ENCODE results near the gene SOX13.

Gene SOX13

DNA sequence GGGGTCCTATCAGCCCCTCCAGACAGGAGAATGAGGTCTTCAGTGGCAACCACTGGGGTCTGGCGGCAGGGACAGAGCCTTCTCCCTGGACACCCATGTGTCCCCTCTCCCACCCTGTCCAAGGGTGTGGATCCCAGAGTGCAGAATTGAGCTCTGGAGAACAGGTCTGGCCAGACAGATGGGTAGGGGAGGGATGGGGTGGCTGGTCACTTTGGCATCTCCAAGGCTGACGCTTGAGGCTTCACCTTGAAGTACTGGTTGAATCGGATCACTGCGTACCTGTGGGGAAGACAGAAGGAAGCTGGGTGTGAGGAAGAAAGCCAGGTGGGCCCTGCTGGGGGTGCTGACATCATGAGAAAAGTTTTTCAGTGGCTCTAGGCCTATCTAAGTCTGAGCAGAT lies 59.1 kb downstream of the SOX13 start:
- no peak for DNase-seq (ENCODE audit: low read depth)

DNA sequence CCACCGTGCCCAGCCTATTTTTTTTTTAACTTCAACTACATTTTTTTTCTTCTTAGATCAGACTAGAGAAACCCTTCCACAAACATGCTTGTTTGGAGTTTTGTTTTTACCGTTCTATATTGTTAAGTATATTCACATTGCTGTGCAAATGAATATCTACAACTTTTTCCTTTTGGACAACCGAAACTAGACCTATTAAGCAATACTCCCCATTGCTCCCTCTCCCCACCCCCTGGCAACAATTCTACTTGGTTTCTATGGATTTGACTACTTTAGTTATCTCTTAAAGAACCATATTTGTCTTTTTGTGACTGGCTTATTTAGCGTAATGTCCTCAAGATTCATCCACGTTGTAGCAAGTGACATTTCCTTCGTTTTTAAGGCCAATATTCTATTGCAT lies 59.8 kb downstream of the SOX13 start:
- no peak for DNase-seq (ENCODE audit: low read depth)

DNA sequence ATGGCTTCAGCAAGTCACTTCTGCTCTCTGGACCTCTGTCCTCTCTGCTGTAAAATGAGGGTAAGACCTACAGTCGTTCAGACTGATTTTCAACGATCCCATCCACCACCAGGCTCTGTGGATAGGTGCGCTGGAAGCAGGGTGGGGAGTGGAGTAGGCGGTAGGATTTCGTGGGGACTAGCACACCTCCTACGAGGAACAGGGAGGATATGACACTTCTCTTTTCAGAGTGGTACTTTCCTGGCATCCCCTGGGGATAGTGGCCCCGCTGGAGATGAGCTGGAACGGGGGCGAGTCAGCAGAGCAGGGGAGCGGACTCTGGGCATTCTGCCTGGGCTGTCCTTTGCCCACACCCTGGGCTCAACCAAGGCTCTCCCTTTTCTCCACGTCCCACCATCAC lies 61.2 kb downstream of the SOX13 start:
- DNase-seq (ENCODE audit: low read depth), result no peak

DNA sequence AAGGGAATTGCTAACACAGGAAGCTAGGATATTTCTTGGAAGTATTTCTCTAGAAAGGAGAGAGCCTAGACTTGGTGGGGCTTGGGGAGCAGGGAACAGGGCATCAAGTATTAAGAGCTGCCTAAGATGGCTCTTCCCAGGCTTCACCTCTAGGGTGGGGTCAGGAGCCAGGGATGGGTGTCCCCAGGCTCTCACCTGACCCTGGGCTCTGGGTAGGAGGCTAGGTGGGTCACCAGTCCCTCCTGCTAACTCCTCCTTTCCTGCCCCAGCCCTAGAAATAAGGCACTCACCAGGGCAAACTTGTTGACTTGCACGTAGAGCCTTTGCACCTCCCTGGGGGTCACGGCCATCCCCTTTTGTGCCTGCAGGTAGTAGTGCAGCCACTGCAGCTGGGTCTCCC lies 63.9 kb downstream of the SOX13 start:
- DNase-seq (ENCODE audit: low read depth), result no peak

DNA sequence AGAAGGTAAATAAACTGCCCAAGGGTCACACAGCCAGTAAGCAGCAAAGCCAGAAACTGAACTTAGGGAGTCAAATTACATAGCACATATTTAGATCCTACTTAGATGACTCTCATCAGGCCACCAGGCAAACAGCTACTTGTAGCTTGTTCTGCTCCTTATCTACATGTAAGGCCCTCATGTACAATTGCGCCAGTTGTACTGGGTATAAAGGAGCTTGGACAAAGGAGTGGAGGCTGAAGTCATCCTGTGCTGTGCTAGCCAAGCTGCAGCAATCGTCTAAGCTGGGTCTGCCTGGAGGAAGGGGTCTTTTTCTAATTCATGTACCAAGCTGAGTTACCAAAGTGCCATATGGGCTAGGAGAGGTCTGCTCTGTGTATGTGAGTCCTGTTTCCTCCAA lies 66.2 kb downstream of the SOX13 start:
- no peak for DNase-seq (ENCODE audit: low read depth)

DNA sequence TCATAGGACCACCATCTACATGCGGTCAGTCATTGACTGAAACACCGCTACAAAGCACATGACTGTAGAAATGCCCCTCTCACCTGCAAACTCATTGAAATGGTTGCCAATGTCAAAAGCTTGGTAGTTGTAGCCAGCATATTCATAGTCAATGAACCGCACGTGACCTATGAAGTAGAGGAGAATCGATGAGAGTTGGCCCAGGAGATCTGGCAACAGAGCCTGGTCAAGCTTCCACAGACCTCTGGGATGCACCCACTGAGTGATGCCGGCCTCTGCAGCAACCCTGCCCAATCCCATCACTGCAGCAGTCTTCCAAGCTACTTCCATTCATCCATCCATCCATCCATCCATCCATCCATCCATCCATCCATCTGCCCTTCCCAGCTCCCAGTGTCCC lies 67.0 kb downstream of the SOX13 start:
- DNase-seq (ENCODE audit: low read depth), result no peak

DNA sequence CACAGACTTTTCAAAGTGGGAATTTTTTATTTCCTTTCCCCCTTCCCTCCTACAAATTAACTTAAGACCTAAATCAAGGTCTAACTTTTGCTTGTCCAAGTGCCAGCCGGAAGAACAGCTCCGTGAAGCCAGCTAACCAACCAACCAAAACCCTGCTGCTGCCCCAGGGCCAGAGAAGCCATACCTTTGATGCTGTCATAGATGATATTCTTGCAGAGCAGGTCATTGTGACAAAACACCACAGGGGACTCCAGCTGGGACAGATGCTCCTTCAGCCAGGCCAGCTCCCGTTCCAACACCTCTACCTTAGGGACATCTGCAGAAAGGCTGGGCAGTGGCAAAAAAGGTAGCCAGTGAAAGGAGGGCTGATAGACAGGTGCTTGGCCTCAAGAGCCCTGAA lies 68.2 kb downstream of the SOX13 start:
- no peak for DNase-seq (ENCODE audit: low read depth)

DNA sequence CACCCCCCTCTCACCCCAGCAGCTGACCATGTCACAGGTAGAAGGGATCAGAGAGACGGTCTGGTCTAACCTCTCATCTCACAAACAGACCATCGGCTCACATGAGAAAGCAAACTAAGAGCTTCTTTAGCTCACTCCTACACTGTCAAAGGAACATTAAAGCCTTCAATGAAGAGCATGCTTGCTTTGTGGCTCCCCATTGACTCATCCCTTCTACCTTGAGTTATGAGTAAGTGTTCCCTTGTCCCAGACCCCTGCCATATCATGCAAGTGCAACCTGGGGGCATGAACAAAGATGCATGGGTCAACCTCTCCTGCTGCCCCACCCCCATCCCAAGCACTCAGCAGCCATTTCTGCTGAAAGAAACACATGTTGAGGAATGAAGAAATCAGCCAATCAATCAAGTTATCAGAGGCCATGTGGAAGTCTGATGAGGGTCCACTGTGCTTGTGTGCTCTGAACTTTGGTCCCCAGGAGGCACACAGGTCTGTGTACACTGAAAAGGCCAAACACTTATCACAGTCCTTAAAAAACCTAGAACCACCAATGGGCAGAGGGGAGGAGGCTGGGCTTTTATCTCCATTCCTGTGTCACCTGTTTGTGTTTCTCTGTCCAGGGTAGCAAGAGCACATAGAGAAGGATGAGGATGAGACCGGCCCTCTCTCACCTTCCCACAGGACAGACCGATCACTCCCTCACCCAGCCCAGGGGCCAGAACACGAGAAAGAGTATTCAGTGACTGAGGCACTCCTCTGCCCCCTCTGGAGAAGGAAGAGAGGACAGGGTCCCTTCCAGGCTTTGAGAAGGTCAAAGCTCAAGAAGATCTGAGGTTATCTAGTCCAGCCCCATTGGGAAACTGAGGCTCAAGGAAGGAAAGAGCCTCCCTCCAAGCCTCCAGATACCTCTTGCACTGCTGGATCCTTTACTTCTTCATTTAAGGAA lies 69.4 kb downstream of the SOX13 start:
- no peak for DNase-seq (ENCODE audit: low read depth)

DNA sequence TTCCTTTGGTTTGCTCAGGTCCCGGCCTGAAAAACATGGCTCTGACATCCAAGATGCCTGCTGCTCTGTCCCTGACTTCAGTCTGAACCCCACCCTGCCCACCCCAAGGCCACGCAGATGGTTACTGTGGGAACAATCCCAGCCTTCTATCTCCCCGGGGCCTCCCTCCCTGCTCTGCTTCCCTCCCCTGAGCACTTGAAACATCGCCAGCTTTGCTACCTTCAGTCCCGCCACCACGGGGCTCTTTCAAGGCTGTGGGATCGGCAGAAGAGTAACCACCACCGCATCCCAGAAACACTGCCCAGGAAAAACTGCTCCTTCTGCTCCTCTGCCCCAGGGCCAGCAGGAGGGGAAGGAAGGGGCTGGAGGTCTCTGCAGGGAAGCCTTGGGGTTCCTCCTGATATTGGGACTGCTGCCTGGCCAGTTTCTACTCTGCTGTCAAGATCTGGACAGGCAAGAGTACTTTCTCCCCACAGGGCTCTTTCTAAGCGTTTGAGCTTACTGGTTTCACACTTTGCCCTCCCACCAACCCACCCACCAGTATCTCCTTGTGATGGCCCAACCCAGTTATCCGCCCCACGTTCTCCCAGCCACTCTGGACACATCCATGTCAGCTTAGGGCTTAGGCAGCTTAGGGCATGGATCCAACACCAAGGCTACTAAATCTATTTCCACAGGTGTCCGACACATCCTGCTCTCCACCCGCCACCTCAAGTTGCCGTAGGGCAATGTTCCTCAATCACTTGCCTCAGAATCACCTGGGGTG lies 70.5 kb downstream of the SOX13 start:
- no peak for DNase-seq (ENCODE audit: low read depth)

DNA sequence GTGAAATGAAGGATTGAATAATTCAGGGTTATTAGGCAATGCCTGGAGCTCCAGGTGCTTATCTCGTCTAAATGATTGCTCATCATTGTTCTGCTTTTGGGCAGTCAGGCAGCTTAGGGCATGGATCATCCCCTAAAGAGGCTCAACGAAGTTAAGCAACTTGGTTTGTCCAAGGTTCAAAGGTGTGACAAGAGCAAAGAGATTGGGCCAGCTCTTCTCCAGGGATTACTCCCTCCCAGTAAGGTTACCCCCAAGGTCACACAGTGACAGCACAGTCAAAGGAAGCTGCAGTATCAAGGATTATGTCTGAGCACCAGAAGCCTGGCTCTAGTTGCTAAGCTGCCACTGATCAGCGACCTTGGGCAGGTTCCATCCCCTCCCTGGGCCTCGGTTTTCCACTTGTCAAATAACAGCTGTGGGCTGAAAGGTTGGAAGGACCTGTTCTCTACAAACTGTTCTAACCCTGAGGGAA lies 72.2 kb downstream of the SOX13 start:
- no peak for DNase-seq (ENCODE audit: low read depth)

DNA sequence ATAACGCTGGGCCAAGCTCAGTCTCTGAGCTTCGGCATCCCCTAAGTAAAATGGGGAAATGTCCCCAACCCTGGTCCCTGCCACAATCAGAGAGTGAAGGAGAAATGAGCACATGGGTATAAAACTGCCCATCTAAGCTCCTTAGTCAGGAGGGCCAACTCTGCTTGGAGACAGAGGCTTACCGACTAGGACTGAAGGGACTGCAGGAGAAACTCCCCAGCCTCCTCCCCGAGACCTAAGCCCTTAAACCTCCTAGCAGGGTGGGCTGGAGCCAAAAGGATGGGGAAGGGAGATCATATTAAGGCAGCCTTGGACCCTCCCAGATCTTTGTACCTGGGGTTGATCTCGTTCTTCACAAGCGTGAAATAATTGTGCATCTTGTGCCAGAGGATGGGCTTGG lies 73.4 kb downstream of the SOX13 start:
- no peak for DNase-seq (ENCODE audit: low read depth)

DNA sequence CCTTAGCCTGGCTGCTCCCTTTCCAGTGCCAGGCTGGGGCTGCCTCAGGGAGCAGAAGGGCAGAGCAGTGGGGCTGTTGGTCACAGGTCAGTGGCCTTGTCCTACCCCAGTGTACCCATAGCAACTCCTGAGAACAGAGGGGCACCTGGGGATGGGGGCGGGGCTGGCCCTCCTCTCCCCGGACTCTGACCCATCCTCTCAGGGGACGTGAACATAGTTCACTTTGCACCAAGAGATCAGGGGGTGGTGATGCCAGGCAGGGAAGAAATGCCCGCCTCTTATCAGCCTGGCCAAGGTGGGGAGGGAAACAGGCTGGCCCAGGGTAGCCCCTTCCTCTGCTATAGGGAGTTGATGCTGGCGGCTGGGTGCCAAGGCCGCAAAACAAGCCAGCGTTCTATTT lies 74.0 kb downstream of the SOX13 start:
- DNase-seq (ENCODE audit: low read depth), result no peak

DNA sequence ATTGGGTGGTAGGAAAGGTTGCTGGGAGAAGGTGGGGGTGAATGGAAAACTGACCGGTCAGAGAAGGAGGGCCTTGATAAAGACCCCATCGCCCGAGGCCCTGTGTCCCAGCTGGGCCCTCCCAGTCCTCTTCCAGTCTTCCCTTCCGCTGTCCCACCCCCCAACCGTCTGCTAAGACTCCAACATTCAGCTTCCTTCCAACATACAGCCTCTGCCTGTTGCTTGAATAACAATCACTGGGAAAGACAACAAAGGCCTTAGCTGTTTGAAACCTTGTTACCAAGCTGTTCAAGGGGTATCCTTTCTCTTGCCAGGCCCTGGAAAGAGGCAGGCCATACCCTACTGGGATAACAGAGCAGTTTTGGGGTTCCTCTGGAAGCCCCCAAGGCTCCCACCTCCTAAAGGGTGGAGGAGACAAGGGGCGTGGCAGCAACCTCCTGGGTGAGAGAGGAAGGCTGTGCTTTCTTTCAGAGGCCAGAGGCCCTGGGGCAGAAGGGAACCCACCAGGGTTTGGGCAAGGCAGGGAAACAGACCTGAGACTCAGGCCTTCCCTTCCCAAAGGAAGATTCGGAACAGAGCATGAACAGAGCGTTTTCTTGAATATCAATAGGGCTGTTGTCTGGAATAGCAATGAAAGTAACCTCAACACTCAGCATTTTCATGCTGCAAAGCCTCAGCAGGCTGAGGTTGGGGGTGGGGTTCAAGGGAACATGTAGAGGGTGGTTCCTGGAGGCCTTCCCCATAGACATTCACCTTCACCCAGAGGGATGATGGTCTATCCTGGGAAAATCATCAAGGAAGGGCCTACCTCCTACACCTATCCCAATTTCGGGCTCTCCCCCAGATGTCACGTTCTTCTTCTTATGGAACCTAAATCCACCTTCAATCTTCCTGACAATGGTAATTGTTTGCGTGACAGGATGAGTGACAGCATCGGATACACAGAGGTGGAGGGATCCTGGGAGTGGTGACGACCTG lies 74.8 kb downstream of the SOX13 start:
- no peak for DNase-seq (ENCODE audit: low read depth)

DNA sequence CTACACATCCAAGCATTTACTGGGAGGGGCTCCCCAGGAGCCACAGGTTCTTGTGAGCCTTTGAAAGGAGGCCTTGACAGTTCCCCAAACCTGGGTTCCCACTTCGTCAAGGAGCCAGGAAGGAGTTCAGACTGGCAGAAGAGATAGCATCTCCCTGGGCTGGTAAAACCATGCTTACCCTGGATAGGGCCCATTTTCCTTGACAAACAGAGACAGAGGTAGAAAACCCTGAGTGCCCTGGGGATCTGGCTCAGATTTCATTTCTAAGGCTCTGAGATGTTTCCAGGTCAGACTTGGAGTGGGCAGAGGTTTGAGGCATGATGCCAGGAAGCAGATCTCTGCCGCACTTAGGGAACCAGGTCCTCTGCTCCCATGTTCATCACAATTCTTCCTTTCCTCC lies 76.2 kb downstream of the SOX13 start:
- DNase-seq (ENCODE audit: low read depth), result no peak

DNA sequence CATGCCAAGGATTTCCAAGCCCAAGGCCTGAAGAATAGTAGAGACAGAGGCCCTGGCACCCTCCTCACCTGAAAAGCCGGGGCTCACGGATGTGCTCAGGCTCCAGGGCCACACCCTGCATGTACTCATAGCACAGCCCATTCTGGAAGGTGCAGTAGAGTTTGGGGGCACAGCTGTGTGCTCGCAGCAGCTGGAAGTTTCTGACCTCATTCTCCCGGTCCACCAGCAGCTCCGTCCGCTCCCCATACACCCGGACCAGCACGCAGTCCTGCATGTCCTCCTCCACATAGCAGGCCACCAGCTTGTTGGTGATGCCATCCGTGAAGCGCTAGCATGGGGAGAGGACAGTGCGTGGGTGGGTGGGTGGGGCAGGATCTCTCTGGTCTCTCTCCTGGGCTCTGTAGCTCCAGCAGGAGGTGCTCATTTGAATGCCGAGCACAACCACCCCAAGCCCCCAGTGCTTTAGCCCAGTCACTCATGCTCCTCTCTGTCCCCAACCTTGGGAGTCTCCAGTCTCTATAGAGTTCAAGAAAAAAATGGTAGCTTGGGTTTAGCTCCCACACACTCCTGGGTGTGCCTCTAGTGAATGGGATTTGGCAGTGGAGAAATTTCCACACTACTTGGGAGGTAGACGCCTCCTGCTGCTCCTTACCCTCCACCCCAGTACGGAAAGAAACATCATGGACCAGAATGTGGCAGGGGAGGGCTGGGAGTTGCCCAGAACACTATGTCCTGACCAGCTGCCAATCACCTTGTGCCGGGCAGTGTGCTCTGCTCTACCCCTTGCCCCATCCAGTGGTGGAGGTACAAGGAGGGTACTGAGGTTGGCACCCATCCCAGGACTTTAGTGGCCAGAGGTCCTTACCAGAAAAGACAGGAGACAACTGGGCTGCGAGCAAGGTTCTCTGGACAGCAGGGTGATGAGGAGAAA lies 77.0 kb downstream of the SOX13 start:
- no peak for DNase-seq (ENCODE audit: low read depth)

DNA sequence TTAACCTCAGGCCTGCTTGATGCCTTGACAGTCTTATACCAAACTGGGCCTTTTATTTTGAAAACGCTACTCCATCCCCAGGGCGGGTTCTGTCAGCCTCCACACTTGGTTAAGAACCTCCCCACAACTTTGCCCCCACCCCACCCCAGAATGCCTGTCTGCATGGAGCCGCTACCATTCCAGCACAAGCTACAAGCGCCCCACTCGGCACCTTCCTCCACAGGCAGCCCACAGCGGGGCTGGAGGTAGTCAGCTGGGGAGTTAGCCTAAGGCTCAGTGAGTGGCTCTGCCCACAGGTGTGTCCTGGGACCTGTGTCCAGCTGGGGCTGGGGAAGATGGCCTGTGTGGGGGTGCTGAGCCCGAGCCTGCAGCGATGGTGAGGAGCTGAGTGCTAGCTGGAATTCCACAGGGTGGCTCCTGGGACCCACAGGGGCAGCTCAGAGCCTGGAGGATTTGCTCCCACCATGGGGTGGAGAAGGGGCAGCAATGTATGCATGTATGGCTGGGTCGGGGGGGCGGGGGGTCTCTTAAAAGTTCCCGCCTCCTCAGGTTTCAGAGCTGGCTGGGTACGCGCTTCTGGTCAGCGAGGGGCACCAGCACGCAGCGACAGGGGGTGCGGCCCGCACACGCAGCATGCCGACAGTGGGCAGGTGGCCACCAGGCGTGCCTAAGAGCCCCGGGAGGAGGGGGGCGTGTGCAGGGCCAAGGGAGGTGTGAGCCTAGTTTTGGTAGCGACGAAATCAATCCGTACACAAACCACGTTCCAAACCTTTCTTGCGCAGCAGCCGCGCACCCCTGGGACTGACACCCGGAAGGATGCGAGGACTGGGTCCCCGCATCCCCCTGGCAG lies 78.0 kb downstream of the SOX13 start:
- no peak for DNase-seq (ENCODE audit: low read depth)

DNA sequence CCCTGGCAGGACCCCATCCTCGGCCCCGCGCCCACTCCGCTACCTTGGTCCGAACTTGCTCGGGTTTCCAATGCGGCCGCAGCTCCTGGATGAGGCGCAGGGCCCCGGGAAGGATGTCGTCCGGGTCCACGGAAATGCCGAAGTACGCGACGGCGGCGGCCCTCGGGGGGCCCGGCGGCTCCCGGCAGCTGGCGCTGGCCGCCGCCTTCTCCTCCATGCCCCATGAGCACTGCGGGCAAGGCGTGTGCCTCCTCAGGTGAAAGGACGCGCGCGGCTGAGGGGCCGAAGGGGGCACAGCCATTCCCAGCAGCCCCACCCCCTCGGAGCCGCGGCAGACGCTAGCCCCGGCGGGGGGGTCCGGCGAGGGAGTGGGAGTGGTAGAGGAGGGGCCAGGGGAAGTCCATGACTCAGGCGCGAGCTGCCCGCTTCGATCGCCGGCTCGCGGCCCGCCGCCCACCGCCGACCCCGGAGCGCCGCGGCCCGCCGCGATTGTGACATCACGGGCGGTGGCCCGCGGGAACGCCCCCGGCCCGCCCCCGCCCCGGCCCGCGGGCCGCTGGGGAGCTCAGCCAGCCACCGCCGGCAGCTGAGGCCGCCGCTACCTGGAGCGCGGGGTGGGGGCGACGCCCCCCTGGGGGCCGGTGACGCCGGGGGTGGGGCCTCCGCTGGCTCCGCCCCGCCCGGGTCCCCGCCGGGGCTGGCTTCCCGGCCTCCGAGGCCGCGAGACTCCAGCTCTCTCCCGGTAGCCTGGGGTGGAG lies 78.8 kb downstream of the SOX13 start, which contains the start of gene ETNK2:
Gene ETNK2 (minus strand): TSS at position 493 of the 758 bp plus-strand sequence. CDS start 192 bp downstream, at position 301.
- no peak for DNase-seq (ENCODE audit: low read depth)

DNA sequence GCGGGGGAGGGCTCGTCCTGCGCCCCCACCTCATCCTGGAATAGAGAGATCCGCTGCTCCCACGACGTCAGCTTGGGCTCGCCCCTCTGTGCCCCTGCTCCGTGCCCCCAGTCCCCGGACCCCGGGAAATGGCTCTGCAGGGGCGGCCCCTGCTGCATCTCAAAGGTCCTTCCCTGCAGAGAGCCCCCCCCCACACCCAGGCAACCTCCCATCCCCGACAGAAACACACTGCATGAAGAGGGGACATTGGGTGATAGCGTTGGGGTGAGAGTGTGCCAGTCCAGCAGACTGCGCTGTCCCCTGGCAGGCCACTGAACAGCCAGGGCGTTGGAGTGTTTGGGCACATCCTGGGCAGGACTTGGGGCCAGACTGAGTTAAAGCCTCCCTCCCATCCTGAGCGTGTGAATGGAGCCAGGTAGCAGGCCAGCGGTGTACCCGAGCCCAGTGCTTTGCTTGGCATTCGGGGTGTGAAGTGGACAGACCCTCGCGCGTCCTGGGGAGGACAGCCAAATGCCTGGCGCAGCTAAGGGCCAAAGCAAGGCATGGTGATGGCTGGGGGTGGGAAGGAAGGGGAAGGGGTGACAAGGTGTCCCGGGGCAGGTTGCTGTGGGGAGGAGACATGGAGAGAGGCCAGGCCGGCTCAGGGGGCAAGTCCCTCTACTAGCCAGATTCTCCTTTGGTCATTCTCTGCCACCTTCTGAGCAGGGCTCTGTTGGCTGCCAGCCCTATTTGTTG lies 79.6 kb downstream of the SOX13 start:
- no peak for DNase-seq (ENCODE audit: low read depth)

Measured in fibroblast of the conjunctiva (primary cell).